Upper lobe of right lung (tissue), 1 donor: ENCODE results near the gene CRIP3. TPM values are rescaled to one million over a fixed set of nuclear protein-coding genes. Genes with fewer than 3 reads are reported as not detected.

ENCODE experiments used
- ATAC-seq: fragments of 200-7000 bp; cut with Tn5 transposase; one replicate; pipeline ENCODE4 v1.9.1; 2020; ENCODE audit warnings: mild to moderate bottlenecking, moderate library complexity
- DNase-seq: peaks from one replicate; pipeline ENCODE4 v3.0.0-alpha.2; 2020
- H3K27ac ChIP-seq: fragments of 200-600 bp; one replicate; pipeline ENCODE4 v1.8.0; 2022
- H3K27me3 ChIP-seq: fragments of 200-600 bp; one replicate; pipeline ENCODE4 v1.8.0; 2022; ENCODE audit warnings: mild to moderate bottlenecking
- H3K36me3 ChIP-seq: fragments of 200-600 bp; one replicate; pipeline ENCODE4 v1.8.0; 2022
- H3K4me1 ChIP-seq: fragments of 200-600 bp; one replicate; pipeline ENCODE4 v1.8.0; 2022
- H3K4me3 ChIP-seq: fragments of 200-600 bp; one replicate; pipeline ENCODE4 v1.8.0; 2022; ENCODE audit warnings: mild to moderate bottlenecking
- H3K9me3 ChIP-seq: fragments of 200-600 bp; one replicate; pipeline ENCODE4 v1.8.0; 2022
- CTCF ChIP-seq: fragments of 200-600 bp; IDR thresholded peaks from one replicate; pipeline ENCODE4 v1.8.0; 2022; ENCODE audit warnings: antibody characterized with exemption
- intact Hi-C: fragments of 100-400 bp; cut with DNase I; formaldehyde crosslinking; loops from one replicate; pipeline ENCODE4 v1.11.0; 2022
- total RNA-seq: library from RNA; stranded (reverse); fragmentation: NEBNext Ultra II Directional; extraction: Animal tissue kit (Norgen Biotek cat#: 25700); gene quantifications from one replicate; pipeline ENCODE4 v1.2.1, GENCODE V29; 2021
- donor health status: DM: no; HTN: yes; CAD: no; lungs with severe emphysema.

CRIP3 gene
- total RNA-seq, 1 donor from 2014 or later: 0.90 TPM

GRCh38 chr6:43262000-43262779 lies 46.4 kb downstream of the CRIP3 start:
- TF ChIP-seq CTCF: no peak
- Histone ChIP-seq H3K4me3 (no peak overlapping the region), H3K27me3 (no peaks in the 10 kb centered on the region), H3K36me3 (no peaks in the 10 kb centered on the region), H3K9me3 (no peaks in the 10 kb centered on the region), H3K27ac (no peak overlapping the region), H3K4me1 (no peaks in the 10 kb centered on the region)
- no peak for DNase-seq
- ATAC-seq: no peak
- intact Hi-C loops: no loop called here

DNA sequence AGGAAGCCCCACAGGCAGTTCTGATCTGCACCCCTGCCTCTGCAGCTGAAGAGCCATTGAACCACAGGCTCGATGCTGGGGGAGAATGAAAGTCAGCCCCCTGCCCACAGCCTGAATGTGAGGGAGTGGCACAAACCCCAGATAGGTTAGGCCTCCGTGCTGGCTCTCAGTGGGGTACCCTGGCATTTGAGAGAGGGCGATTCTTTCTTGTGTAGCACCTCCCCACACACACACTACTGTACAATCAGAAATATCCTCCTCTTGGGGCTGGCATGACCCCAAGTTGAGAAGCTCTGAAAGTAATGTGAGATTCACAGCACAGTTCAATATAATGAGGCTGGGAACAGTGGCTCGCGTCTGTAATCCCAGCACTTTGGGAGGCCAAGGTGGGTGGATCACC lies 47.4 kb downstream of the CRIP3 start:
- intact Hi-C loops: no loop called here
- Histone ChIP-seq H3K4me3 (no peak overlapping the region), H3K36me3 (no peaks in the 10 kb centered on the region), H3K9me3 (no peaks in the 10 kb centered on the region), H3K4me1 (no peaks in the 10 kb centered on the region), H3K27me3 (no peaks in the 10 kb centered on the region), H3K27ac (no peak overlapping the region)
- ATAC-seq (no peak), DNase-seq (no peak)
- no peak for TF ChIP-seq CTCF

GRCh38 chr6:43260791-43261190 lies 47.8 kb downstream of the CRIP3 start:
- Histone ChIP-seq H3K9me3 (no peaks in the 10 kb centered on the region), H3K4me1 (no peaks in the 10 kb centered on the region), H3K27me3 (no peaks in the 10 kb centered on the region), H3K4me3 (no peak overlapping the region), H3K36me3 (no peaks in the 10 kb centered on the region), H3K27ac (no peak overlapping the region)
- no peak for DNase-seq
- ATAC-seq: no peak
- TF ChIP-seq CTCF: no peak
- intact Hi-C loops: no loop called here

- no peaks in the 10 kb centered on the region for H3K27me3 ChIP-seq
- TF ChIP-seq CTCF: no peak
- intact Hi-C loops: no loop called here
- H3K4me3 ChIP-seq: no peak overlapping the region
- ATAC-seq (no peak), DNase-seq (no peak)
- no peaks in the 10 kb centered on the region for H3K4me1 ChIP-seq
- H3K9me3 ChIP-seq: no peaks in the 10 kb centered on the region
- no peak overlapping the region for H3K27ac ChIP-seq
- no peaks in the 10 kb centered on the region for H3K36me3 ChIP-seq
Measured at GRCh38 chr6:43258807-43259686, 49.6 kb downstream of the CRIP3 start.

GRCh38 chr6:43258180-43258579 lies 50.4 kb downstream of the CRIP3 start:
- Histone ChIP-seq H3K4me3 (no peak overlapping the region), H3K27me3 (no peaks in the 10 kb centered on the region), H3K9me3 (no peaks in the 10 kb centered on the region), H3K4me1 (no peaks in the 10 kb centered on the region), H3K36me3 (no peaks in the 10 kb centered on the region), H3K27ac (no peak overlapping the region)
- ATAC-seq (no peak), DNase-seq (no peak)
- intact Hi-C loops: no loop called here
- TF ChIP-seq CTCF: no peak
